T-cell (primary cell): ENCODE measurements around the gene PNLIPRP3. TPM values are rescaled to one million over a fixed set of nuclear protein-coding genes. Genes with fewer than 3 reads are reported as not detected.

Source experiments
- ATAC-seq, 4 experiments: fragments of 200-7000 bp in 3 of 4; fragments of 150-1000 bp in 1 of 4; cut with Tn5 transposase; replicated peaks in 1 of 4; 1 replicate in 3 of 4; 2 replicates in 1 of 4; pipeline ENCODE4 v1.10.0; 2021; ENCODE audit warnings: moderate library complexity in 3 of 4, mild to moderate bottlenecking in 2 of 4, moderate number of reproducible peaks in 1 of 4
- CTCF ChIA-PET, 2 donors: fragments of 300-600 bp; sonication (Branson Sonifier 250); formaldehyde crosslinking; loops; one replicate each; lab custom pipeline; 2022; ENCODE audit warnings: antibody characterized with exemption in 2 of 2; lab: Charles Lee
- POLR2A ChIA-PET, 2 donors: fragments of 300-600 bp; sonication (Branson Sonifier 250); formaldehyde crosslinking; loops; one replicate each; lab custom pipeline; 2022; ENCODE audit warnings: antibody characterized with exemption in 2 of 2; lab: Charles Lee
- DNase-seq, 35 experiments: peaks; one replicate each; pipeline versions ENCODE4 v3.0.0 to v3.0.0-alpha.2; 2013 to 2023
- H3K27ac ChIP-seq: one replicate; pipeline ENCODE4 v1.5.1; 2013; ENCODE audit warnings: low read length
- H3K27me3 ChIP-seq, 2 experiments: replicated peaks in 1 of 2; 1 replicate in 1 of 2; 2 replicates in 1 of 2; pipeline versions ENCODE4 v1.6.1 to v1.7.0; 2013; ENCODE audit warnings: low read length in 1 of 2, mixed read lengths in 1 of 2; ENCODE audit not compliant: control insufficient read depth in 2 of 2, insufficient read depth in 2 of 2; ENCODE audit errors: extremely low read depth in 1 of 2
- H3K36me3 ChIP-seq, 2 donors: 1 replicate in 1 of 2; 2 replicates in 1 of 2; pipeline versions ENCODE4 v1.6.1 to v1.7.0; 2013; ENCODE audit warnings: low read length in 1 of 2; ENCODE audit not compliant: control insufficient read depth in 2 of 2, insufficient read depth in 1 of 2; ENCODE audit errors: extremely low read depth in 1 of 2
- H3K4me1 ChIP-seq, 2 experiments: 1 replicate in 1 of 2; 2 replicates in 1 of 2; pipeline versions ENCODE4 v1.6.1 to v1.7.0; 2013; ENCODE audit warnings: low read length in 2 of 2, mixed read lengths in 1 of 2; ENCODE audit not compliant: insufficient read depth in 2 of 2, control insufficient read depth in 1 of 2; ENCODE audit errors: extremely low read depth in 1 of 2
- H3K4me3 ChIP-seq, 2 donors: 1 replicate in 1 of 2; 2 replicates in 1 of 2; pipeline versions ENCODE4 v1.5.1 to v1.7.0; 2013; ENCODE audit warnings: mild to moderate bottlenecking in 2 of 2, low read length in 1 of 2, moderate library complexity in 1 of 2; ENCODE audit not compliant: control insufficient read depth in 1 of 2; ENCODE audit errors: extremely low read depth in 1 of 2
- H3K9me3 ChIP-seq: 2 replicates; pipeline ENCODE4 v1.7.0; 2013
- H3K27ac Mint-ChIP-seq, 2 donors: one replicate each; pipeline ENCODE4 v1.8.0; 2020 to 2021; ENCODE audit warnings: mild to moderate bottlenecking in 2 of 2, mixed read lengths in 2 of 2
- H3K27me3 Mint-ChIP-seq, 2 donors: one replicate each; pipeline ENCODE4 v1.8.0; 2021 to 2022; ENCODE audit warnings: mixed read lengths in 2 of 2
- H3K36me3 Mint-ChIP-seq: one replicate; pipeline ENCODE4 v1.8.0; 2021; ENCODE audit warnings: mixed read lengths
- H3K4me1 Mint-ChIP-seq, 3 donors: one replicate each; pipeline ENCODE4 v1.8.0; 2020 to 2022; ENCODE audit warnings: mixed read lengths in 3 of 3, mild to moderate bottlenecking in 1 of 3
- H3K4me3 Mint-ChIP-seq, 3 donors: one replicate each; pipeline ENCODE4 v1.8.0; 2020 to 2022; ENCODE audit warnings: mild to moderate bottlenecking in 3 of 3, mixed read lengths in 3 of 3, moderate library complexity in 3 of 3
- H3K9me3 Mint-ChIP-seq, 3 donors: one replicate each; pipeline ENCODE4 v1.8.0; 2020 to 2022; ENCODE audit warnings: mixed read lengths in 3 of 3
- WGBS: methylation state at CpG from one replicate; pipeline ENCODE4 v1.1.5; 2013; ENCODE audit warnings: missing lambda C conversion rate; ENCODE audit not compliant: insufficient coverage; 5-methylcytosine and 5-hydroxymethylcytosine counted together
- total RNA-seq, 35 experiments: library from RNA in 6 of 35; stranded (reverse) in 6 of 35; fragments of 120-200 nt in 1 of 35; gene quantifications; one replicate each; pipeline versions ENCODE4 v1.2.1 to v1.2.4 and lab custom pipeline; 2013 to 2026

The PNLIPRP3 gene
- total RNA-seq, 5 donors from 2014 or later (not counting 1 experiment from before 2014, with no cell fraction given), result not detected

DNA sequence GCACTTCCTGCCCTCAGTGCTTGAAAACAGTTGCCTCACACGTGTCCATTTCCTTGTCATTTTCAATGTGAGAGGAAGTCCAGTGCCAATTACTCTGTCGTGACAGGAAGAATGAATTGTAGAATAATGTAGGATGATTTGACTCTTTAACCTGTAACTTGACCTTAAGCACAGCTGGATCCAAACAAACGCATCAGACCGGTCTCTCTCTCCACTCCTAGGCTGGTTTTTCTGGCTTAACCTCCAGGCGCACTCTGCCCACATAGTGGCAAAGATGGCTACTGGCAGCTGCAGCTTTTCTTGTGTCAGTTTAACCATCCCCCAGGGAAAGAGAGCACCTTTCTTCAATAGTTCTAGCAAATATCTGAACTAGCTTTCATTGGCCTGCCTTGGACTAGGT is 29.4 kb upstream of the PNLIPRP3 start:
- no peaks in the 10 kb centered on the region for H3K4me1 ChIP-seq
- H3K4me3 ChIP-seq, result no peak overlapping the region
- ATAC-seq, result no peak
- ChIA-PET POLR2A (no interaction called here), CTCF (no interaction called here)
- DNase-seq, result no peak
- peaks cover 0 to 6% of the 10 kb centered on the region in 2 donors for H3K27me3 Mint-ChIP-seq
- no peak overlapping the region for H3K27ac Mint-ChIP-seq
- H3K4me1 Mint-ChIP-seq, result no peaks in the 10 kb centered on the region
- H3K9me3 ChIP-seq, result no peaks in the 10 kb centered on the region
- no peak overlapping the region for H3K27ac ChIP-seq
- H3K9me3 Mint-ChIP-seq, result no peaks in the 10 kb centered on the region
- WGBS, result 87% methylated on average over 3 of the region's 5 CpGs
- no peaks in the 10 kb centered on the region for H3K36me3 ChIP-seq
- no peak overlapping the region for H3K4me3 Mint-ChIP-seq
- no peaks in the 10 kb centered on the region for H3K36me3 Mint-ChIP-seq
- no peaks in the 10 kb centered on the region for H3K27me3 ChIP-seq

DNA sequence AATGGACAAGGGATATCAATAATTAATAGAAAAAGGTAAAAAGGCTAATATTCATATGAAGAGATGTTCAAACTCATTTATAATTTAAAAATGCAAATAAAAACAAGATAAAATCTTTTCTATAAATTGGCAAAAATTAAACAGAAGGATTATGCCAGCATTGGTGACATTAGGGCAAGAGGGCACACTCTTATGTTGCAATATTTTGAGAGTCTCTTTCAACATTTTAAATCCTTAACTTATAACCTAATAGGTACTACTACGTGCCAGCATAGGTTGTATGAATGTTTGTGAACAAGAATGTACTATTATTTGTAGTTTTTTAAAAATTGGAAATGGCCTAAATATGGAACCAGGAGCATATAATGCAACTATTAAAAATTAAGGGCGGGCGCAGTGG is 24.8 kb upstream of the PNLIPRP3 start:
- no peak overlapping the region for H3K27ac ChIP-seq
- no peaks in the 10 kb centered on the region for H3K4me1 ChIP-seq
- no peaks in the 10 kb centered on the region for H3K4me1 Mint-ChIP-seq
- no CpG with 5 or more reads among the region's 3 CpGs for WGBS
- no peak overlapping the region for H3K27ac Mint-ChIP-seq
- no peak for DNase-seq
- ChIA-PET POLR2A (no interaction called here), CTCF (interaction anchor here in 1 of 2 donors (0.7 kb wide), 1 partner anchor 109 kb away, joined by 9 read pairs; no protein-coding TSS in a partner anchor)
- ATAC-seq, result no peak
- peaks cover 0 to 4% (median 3%) of the 10 kb centered on the region in 3 donors for H3K9me3 Mint-ChIP-seq
- H3K27me3 Mint-ChIP-seq, result peaks cover 0 to 3% of the 10 kb centered on the region in 2 donors
- no peaks in the 10 kb centered on the region for H3K27me3 ChIP-seq
- no peaks in the 10 kb centered on the region for H3K36me3 Mint-ChIP-seq
- no peak overlapping the region for H3K4me3 Mint-ChIP-seq
- H3K4me3 ChIP-seq, result no peak overlapping the region
- H3K36me3 ChIP-seq, result no peaks in the 10 kb centered on the region
- no peaks in the 10 kb centered on the region for H3K9me3 ChIP-seq

DNA sequence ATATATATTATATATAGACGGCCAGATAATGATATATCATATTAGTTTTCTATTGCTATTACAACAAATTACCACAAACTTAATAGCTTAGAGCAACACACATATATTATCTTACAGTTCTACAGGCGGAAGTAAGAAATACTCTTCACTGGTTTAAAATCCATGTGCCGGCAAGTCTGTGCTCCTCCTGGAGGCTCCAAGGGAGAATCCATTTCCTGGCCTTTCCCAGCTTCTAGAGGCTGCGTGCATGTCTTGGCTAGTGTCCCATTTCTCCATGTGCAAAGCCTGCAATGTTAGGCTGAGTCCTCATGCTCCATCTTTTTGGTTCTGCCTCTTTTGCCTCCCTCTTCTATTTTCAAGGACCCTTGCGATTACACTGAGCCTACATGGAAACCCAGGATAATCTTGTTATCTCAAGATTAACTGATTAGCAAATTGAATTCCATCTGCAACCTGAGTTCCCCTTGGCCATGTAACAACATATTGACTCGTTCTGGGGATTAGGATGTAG is 23.9 kb upstream of the PNLIPRP3 start:
- no peaks in the 10 kb centered on the region for H3K36me3 Mint-ChIP-seq
- no peak overlapping the region for H3K27ac Mint-ChIP-seq
- Histone ChIP-seq H3K27ac (no peak overlapping the region), H3K4me3 (no peak overlapping the region), H3K36me3 (no peaks in the 10 kb centered on the region), H3K4me1 (no peaks in the 10 kb centered on the region), H3K9me3 (no peaks in the 10 kb centered on the region), H3K27me3 (no peaks in the 10 kb centered on the region)
- ATAC-seq (no peak), DNase-seq (no peak)
- ChIA-PET CTCF (interaction anchor here in 1 of 2 donors (0.7 kb wide), 1 partner anchor 108 kb away, joined by 9 read pairs; no protein-coding TSS in a partner anchor), POLR2A (no interaction called here)
- WGBS, result 94% methylated on average over 3 of the region's 6 CpGs
- H3K4me3 Mint-ChIP-seq, result no peak overlapping the region
- peaks cover 0 to 3% of the 10 kb centered on the region in 2 donors for H3K27me3 Mint-ChIP-seq
- no peaks in the 10 kb centered on the region for H3K4me1 Mint-ChIP-seq
- H3K9me3 Mint-ChIP-seq, result peaks cover 0 to 4% (median 3%) of the 10 kb centered on the region in 3 donors

DNA sequence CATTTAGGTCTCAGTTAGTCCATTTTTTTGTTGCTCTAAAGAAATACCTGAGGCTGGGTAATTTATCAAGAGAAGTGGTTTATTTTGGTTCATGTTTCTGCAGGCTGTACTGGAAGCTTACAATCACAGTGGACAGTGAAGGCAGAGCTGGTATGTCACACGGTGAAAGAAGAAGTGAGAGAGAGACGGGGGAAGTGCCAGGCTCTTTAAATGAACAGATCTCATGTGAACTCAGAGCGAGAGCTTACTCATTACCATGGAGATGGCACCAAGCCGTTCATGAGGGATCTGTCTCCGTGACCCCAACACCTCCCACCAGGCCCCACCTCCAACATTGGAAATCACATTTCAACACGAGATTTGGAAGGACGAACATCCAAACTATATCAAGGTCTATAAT is 18.9 kb upstream of the PNLIPRP3 start:
- no peaks in the 10 kb centered on the region for H3K4me1 Mint-ChIP-seq

DNA sequence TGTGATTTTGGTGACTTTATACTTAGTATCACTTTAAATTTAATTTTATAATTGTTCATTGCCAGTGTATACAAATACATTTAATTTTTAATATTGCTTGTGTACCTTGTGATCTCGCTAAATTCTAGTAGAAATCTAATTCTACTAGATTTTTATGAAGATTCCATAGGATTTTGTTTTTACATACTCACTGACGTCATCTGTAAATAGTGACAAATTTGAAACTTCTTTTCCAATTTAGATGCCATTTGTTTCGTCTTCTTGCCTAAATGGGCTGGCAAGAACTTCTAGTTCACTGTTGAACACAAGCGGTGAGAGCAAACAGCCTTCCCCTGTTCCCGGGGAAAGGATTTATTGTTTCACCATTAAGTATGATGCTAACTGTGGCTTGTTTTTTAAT is 17.3 kb upstream of the PNLIPRP3 start:
- Mint-ChIP-seq H3K27ac (no peak overlapping the region), H3K27me3 (no peaks in the 10 kb centered on the region), H3K4me1 (no peaks in the 10 kb centered on the region), H3K4me3 (no peak overlapping the region), H3K9me3 (peaks cover 0 to 4% (median 3%) of the 10 kb centered on the region in 3 donors), H3K36me3 (no peaks in the 10 kb centered on the region)
- WGBS, result 56% methylated on average over 2 of the region's 5 CpGs
- H3K9me3 ChIP-seq, result no peaks in the 10 kb centered on the region
- ATAC-seq, result no peak
- CTCF ChIA-PET, result no interaction called here
- no peak overlapping the region for H3K27ac ChIP-seq
- DNase-seq, result no peak
- POLR2A ChIA-PET, result no interaction called here
- no peaks in the 10 kb centered on the region for H3K27me3 ChIP-seq
- no peaks in the 10 kb centered on the region for H3K4me1 ChIP-seq
- no peaks in the 10 kb centered on the region for H3K36me3 ChIP-seq
- no peak overlapping the region for H3K4me3 ChIP-seq

More for the DNA sequence above, 18.9 kb upstream of the PNLIPRP3 start:
- no peaks in the 10 kb centered on the region for H3K4me1 ChIP-seq
- no peak overlapping the region for H3K4me3 Mint-ChIP-seq
- no CpG with 5 or more reads among the region's 7 CpGs for WGBS
- no peak overlapping the region for H3K4me3 ChIP-seq
- H3K9me3 ChIP-seq, result no peaks in the 10 kb centered on the region
- no peaks in the 10 kb centered on the region for H3K27me3 ChIP-seq
- H3K9me3 Mint-ChIP-seq, result peaks cover 0 to 4% (median 3%) of the 10 kb centered on the region in 3 donors
- no peaks in the 10 kb centered on the region for H3K36me3 ChIP-seq
- no peak for DNase-seq
- ChIA-PET POLR2A (no interaction called here), CTCF (no interaction called here)
- H3K36me3 Mint-ChIP-seq, result no peaks in the 10 kb centered on the region
- ATAC-seq, result no peak
- no peak overlapping the region for H3K27ac Mint-ChIP-seq
- H3K27ac ChIP-seq, result no peak overlapping the region
- no peaks in the 10 kb centered on the region for H3K27me3 Mint-ChIP-seq

DNA sequence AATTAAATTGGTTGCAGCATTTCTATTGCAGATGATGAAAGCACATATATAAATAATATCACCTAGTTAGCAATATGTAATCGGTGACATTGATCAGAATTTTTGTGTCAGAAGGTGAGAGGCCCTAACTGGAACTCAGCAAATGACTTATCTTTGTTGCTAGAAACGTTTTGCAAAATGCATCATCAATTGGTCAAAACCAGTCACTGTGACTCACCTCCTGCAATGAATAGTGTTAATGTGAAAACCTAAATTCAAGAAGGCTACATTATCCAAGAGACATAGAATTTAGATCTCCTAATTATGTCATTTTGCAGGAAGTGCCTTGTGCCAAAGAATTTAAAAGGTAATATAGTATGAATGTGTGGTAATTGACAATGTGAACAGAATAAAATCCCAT is 9.8 kb upstream of the PNLIPRP3 start:
- no peaks in the 10 kb centered on the region for H3K36me3 Mint-ChIP-seq
- H3K27ac Mint-ChIP-seq, result no peak overlapping the region
- H3K4me3 Mint-ChIP-seq, result no peak overlapping the region
- H3K27me3 ChIP-seq, result no peaks in the 10 kb centered on the region
- DNase-seq, result no peak
- H3K27me3 Mint-ChIP-seq, result peaks cover 0 to 7% of the 10 kb centered on the region in 2 donors
- no peak overlapping the region for H3K27ac ChIP-seq
- no peaks in the 10 kb centered on the region for H3K4me1 ChIP-seq
- ChIA-PET POLR2A (no interaction called here), CTCF (no interaction called here)
- H3K9me3 ChIP-seq, result no peaks in the 10 kb centered on the region
- no peaks in the 10 kb centered on the region for H3K9me3 Mint-ChIP-seq
- no peaks in the 10 kb centered on the region for H3K36me3 ChIP-seq
- no CpG with 5 or more reads among the region's 2 CpGs for WGBS
- no peaks in the 10 kb centered on the region for H3K4me1 Mint-ChIP-seq
- ATAC-seq, result no peak
- H3K4me3 ChIP-seq, result no peak overlapping the region

DNA sequence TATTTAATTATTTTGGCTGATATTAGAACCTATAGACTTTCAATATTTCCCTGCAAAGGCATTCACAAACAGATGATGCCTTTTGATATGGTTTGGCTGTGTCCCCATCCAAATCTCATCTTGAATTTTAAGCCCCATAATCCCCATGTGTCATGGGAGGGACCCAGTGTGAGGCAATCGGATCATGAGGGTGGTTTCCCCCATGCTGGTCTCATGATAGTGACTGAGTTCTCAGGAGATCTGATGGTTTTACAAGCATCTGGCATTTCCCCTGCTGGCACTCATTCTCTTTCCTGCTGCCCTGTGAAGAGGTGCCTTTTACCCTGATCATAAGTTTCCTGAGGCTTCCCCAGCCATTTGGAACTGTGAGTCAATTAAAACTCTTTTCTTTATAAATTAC is 9.3 kb upstream of the PNLIPRP3 start:
- H3K4me3 ChIP-seq, result no peak overlapping the region
- no peak overlapping the region for H3K27ac ChIP-seq
- no peaks in the 10 kb centered on the region for H3K9me3 ChIP-seq
- no peaks in the 10 kb centered on the region for H3K36me3 Mint-ChIP-seq
- H3K4me1 Mint-ChIP-seq, result no peaks in the 10 kb centered on the region
- ATAC-seq (no peak), DNase-seq (no peak)
- H3K4me1 ChIP-seq, result no peaks in the 10 kb centered on the region
- H3K36me3 ChIP-seq, result no peaks in the 10 kb centered on the region
- H3K27ac Mint-ChIP-seq, result no peak overlapping the region
- no peaks in the 10 kb centered on the region for H3K9me3 Mint-ChIP-seq
- H3K4me3 Mint-ChIP-seq, result no peak overlapping the region
- POLR2A ChIA-PET, result no interaction called here
- H3K27me3 Mint-ChIP-seq, result peaks cover 0 to 11% of the 10 kb centered on the region in 2 donors
- no peaks in the 10 kb centered on the region for H3K27me3 ChIP-seq
- CTCF ChIA-PET, result no interaction called here
- no CpG with 5 or more reads among the region's 1 CpG for WGBS
